Sigmoid colon (tissue), 4 donors: Measurements from ENCODE around the gene SIAH1.

Source experiments
- CTCF ChIP-seq, 4 experiments: fragments of 450-650 bp in 3 of 4; fragments of 200-600 bp in 1 of 4; IDR thresholded peaks; one replicate each; pipeline ENCODE4 v1.5.1; 2016 to 2019; ENCODE audit warnings: antibody characterized with exemption in 4 of 4, mild to moderate bottlenecking in 3 of 4, moderate library complexity in 2 of 4
- EP300 ChIP-seq, 4 donors: sonication (generic); formaldehyde crosslinking; IDR thresholded peaks; one replicate each; pipeline ENCODE4 v1.6.1; 2017; ENCODE audit warnings: antibody characterized with exemption in 4 of 4
- POLR2A ChIP-seq, 2 donors: fragments of 450-650 bp; IDR thresholded peaks; one replicate each; pipeline ENCODE4 v1.6.1; 2016; ENCODE audit warnings: antibody characterized with exemption in 2 of 2, mild to moderate bottlenecking in 2 of 2, moderate library complexity in 2 of 2

- TF ChIP-seq CTCF (IDR thresholded peaks at IDR 0.05) (no peak), POLR2A (IDR thresholded peaks at IDR 0.05) (no peak), EP300 (IDR thresholded peaks at IDR 0.05) (no peak)
Measured at GRCh38 chr16:48352648-48353390, 32.4 kb downstream of the SIAH1 start.
